Urinary bladder (tissue), 4 donors: Measurements from ENCODE around the gene LONRF3. TPM values are rescaled to one million over a fixed set of nuclear protein-coding genes. Genes with fewer than 3 reads are reported as not detected.

ENCODE experiments used
- DNase-seq: peaks from one replicate; pipeline ENCODE4 v3.0.0-alpha.2; 2015; ENCODE audit errors: extremely low spot score
- H3K27ac ChIP-seq: one replicate; pipeline ENCODE4 v1.5.1; 2013; ENCODE audit warnings: low read depth, mild to moderate bottlenecking, moderate library complexity
- H3K36me3 ChIP-seq: one replicate; pipeline ENCODE4 v1.6.1; 2013; ENCODE audit warnings: mild to moderate bottlenecking, moderate library complexity; ENCODE audit not compliant: insufficient read depth
- H3K4me1 ChIP-seq: one replicate; pipeline ENCODE4 v1.6.1; 2013; ENCODE audit warnings: mild to moderate bottlenecking, moderate library complexity; ENCODE audit not compliant: insufficient read depth
- H3K4me3 ChIP-seq: one replicate; pipeline ENCODE4 v1.5.1; 2013; ENCODE audit warnings: low read depth, low read length
- WGBS: extraction: QIAGEN DNeasy Blood & Tissue Kit; methylation state at CpG from one replicate; pipeline ENCODE4 v1.1.7; 2013; 5-methylcytosine and 5-hydroxymethylcytosine counted together
- polyA plus RNA-seq: library from polyadenylated mRNA; stranded (reverse); fragments of 200-250 nt; gene quantifications from one replicate; pipeline ENCODE4 v1.2.3, GENCODE V29; 2013
- total RNA-seq: library from RNA; depleted of rRNA; stranded (reverse); fragments of >200 nt; gene quantifications from one replicate; pipeline ENCODE4 v1.2.3, GENCODE V29; 2014
- donor health status: healthy with polysubstance abuse.
- donor health status: healthy.

The LONRF3 gene
- total and polyA plus RNA-seq, 2 donors: 3.4 to 7.4 TPM

DNA sequence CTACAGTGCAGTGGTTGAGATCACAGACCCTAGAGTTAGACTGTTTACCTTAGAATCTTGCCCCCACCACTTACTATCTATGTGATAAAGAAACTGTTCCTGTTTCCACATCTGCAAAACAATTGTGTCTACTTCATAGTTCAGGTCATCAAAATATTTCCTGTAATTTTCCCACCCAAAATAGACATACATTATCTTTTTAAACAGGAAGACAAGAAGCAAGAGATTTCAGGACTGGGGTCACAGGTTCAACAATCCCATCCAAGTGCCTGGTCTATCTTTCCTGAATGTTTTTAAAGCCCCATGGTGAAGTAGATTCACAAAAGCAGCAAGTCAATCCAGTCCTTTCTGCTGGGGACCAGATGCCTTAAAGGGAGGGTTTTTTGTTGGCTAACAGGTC is 56.6 kb downstream of the LONRF3 start:
- Histone ChIP-seq H3K27ac (no peak overlapping the region), H3K4me1 (no peaks in the 10 kb centered on the region), H3K4me3 (no peak overlapping the region), H3K36me3 (no peaks in the 10 kb centered on the region)
- no peak for DNase-seq

DNA sequence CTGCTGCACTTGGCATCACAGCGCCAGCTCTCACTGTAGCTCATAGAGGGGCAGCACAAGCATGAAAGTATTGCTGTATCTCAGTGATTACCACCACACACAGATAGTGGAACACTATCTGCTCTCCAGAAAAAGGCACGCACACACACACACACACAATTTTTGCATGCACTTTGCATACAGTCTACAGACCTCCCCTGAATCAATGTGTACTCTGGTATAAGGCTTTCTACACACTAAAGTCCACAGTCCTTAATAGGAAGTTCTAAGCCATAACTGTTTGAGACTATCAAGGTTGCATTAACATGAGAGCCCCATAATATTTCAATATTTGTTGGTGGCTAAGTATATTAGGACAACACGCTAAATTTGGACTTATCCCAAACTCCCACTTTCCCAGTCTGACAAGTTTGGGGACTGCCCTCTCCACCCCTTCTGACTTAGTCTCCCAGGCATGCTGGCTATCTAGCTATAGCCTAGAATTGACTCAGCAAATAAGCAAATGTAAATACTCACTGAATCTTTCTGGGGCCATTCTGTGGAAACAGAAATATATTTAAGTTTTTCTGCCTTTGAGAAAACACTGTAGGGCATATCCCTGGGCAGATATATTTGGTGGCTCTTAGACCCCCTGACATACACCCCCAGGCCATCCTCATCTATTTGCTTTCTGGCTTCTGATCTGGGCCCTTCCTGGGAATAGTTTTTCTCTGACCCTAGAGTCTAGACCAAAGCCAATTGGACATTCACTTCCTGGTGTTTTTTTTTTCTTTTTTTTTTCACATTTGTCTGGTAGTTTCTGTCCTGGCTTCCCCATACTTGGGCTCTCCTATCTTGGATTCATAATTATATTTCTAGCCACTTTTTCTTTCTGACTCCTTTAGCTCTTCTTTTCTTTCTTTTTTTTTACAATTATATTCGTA is 62.0 kb downstream of the LONRF3 start:
- no peak overlapping the region for H3K27ac ChIP-seq
- no peak for DNase-seq
- no peaks in the 10 kb centered on the region for H3K36me3 ChIP-seq
- H3K4me3 ChIP-seq: no peak overlapping the region
- H3K4me1 ChIP-seq: no peaks in the 10 kb centered on the region
- WGBS: 86% methylated on average over 4 of the region's 4 CpGs

DNA sequence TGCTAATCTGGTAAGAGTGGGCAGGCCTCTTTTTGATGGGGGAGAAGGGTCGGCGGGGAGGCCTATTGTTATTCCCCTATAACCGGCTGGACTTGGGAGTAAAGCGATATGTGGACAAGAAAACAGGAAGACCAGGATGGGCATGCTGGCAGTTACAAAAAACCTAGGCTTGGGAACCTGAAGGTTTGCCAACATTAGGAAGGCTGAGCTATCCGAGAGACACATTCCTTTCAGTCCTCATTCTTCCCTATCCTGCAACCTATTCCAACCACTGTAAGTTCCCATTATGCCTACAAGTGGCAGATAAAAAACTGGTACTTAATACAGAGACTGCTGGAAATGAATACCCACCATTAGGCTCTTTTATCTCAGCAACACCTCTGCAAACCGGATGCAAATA is 66.0 kb downstream of the LONRF3 start:
- H3K4me3 ChIP-seq: no peak overlapping the region
- 64% methylated on average over 6 of the region's 6 CpGs for WGBS
- no peaks in the 10 kb centered on the region for H3K36me3 ChIP-seq
- no peak overlapping the region for H3K27ac ChIP-seq
- no peaks in the 10 kb centered on the region for H3K4me1 ChIP-seq
- DNase-seq: no peak

GRCh38 chrX:119041175-119041574 is 66.8 kb downstream of the LONRF3 start:
- Histone ChIP-seq H3K4me3 (no peak overlapping the region), H3K27ac (no peak overlapping the region), H3K36me3 (no peaks in the 10 kb centered on the region), H3K4me1 (no peaks in the 10 kb centered on the region)
- 38% methylated on average over 4 of the region's 4 CpGs for WGBS
- DNase-seq: no peak

DNA sequence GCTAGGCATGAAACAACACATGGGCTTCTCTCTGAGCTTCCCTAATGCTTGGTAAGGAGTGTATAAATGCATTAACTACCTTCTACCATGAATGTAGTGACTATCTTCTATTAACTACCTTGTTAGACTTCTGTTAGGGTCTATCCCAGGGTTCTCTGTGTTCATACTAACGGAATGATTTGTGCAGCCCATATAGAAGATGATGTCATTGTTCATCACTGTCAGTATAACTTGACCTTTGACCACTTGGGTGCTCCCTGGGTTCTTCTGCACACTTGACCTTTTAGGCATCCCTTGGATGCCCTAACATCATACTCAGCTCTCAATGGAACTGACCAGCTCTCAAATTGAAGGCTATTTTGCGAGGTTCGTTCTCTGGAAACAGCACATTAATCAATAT is 67.6 kb downstream of the LONRF3 start:
- Histone ChIP-seq H3K36me3 (no peaks in the 10 kb centered on the region), H3K4me1 (no peaks in the 10 kb centered on the region), H3K27ac (no peak overlapping the region), H3K4me3 (no peak overlapping the region)
- DNase-seq: no peak
- WGBS: 92% methylated on average over 3 of the region's 3 CpGs

DNA sequence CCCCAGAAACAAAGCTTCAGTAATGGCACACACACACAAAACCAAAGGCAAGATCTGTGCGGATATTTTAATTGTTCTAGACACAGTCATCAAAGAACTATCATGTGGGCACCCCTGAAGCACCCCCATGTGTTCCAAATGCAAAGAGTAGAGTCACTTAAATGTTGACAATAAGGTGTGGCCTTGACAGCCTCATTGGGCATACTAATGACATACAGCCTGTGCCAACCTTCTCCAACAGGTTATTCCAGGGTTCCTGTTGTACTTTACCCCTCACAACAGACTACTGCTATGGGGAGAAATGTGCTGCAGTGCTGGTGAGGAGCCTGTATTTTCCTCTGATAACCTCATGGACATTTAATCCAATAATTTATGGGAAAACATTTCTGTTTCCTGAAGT is 68.6 kb downstream of the LONRF3 start:
- WGBS: 97% methylated on average over 1 of the region's 1 CpG
- Histone ChIP-seq H3K4me1 (no peaks in the 10 kb centered on the region), H3K36me3 (no peaks in the 10 kb centered on the region), H3K27ac (no peak overlapping the region), H3K4me3 (no peak overlapping the region)
- DNase-seq: no peak

DNA sequence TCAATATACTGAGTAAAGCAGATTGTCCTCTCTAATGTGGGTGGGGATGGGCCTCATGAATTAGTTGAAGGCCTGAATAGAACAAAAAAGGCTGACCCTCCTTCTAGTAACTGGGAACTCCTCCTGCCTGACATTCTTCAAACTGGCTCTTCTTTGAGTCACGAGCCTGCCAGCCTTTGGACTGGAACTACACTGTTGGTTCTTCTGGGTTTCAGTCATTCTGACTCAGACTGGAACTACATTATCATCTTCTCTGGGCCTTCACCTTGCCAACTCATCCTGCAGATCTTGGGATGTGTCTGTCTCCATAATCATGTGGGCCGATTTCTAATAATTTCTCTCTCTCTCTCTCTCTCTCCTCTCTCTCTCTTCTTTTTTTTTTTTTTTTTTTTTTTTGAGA is 71.5 kb downstream of the LONRF3 start:
- WGBS: 98% methylated on average over 2 of the region's 2 CpGs

GRCh38 chrX:119055687-119056086 is 81.3 kb downstream of the LONRF3 start:
- Histone ChIP-seq H3K4me3 (no peak overlapping the region), H3K36me3 (no peaks in the 10 kb centered on the region), H3K27ac (no peak overlapping the region), H3K4me1 (no peaks in the 10 kb centered on the region)
- DNase-seq: no peak
- WGBS: 25% methylated on average over 2 of the region's 2 CpGs

More for the DNA sequence above, 71.5 kb downstream of the LONRF3 start:
- Histone ChIP-seq H3K4me1 (no peaks in the 10 kb centered on the region), H3K36me3 (no peaks in the 10 kb centered on the region), H3K27ac (no peak overlapping the region), H3K4me3 (no peak overlapping the region)
- no peak for DNase-seq

DNA sequence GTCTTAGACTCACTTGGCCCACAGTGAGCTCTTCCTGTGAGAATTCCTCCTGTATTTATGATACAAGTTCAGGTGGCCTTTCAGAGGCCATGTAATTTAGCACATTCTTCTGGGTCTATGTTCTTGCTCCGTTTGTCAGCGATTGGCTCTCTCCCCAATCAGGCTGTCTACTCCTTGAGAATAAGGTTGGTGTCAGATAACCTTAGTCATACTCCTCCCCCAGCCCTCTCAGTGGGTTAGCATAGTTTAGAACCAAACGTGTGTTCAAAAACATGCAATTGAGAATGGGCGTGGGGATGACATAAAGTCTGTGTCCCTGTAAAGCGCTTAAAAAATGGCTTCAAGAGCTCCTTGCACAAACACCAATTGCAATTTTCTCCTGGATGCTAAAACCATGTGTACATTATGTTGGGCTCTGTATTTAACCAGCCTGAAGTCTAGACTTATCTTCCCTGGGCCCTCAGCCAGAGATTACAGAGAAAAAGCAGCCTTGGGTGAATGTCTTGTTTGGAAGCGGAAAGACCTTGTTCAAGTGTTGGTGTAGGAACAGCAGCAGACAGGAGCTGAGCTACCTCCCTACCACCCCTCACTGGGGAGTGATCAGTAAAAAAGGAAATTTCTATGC is 88.4 kb downstream of the LONRF3 start:
- Histone ChIP-seq H3K4me3 (no peak overlapping the region), H3K27ac (no peak overlapping the region), H3K4me1 (no peaks in the 10 kb centered on the region), H3K36me3 (no peaks in the 10 kb centered on the region)
- no peak for DNase-seq
- WGBS: 44% methylated on average over 6 of the region's 6 CpGs

GRCh38 chrX:119063428-119063827 is 89.0 kb downstream of the LONRF3 start:
- no peak for DNase-seq
- Histone ChIP-seq H3K27ac (no peak overlapping the region), H3K4me1 (no peaks in the 10 kb centered on the region), H3K4me3 (no peak overlapping the region), H3K36me3 (no peaks in the 10 kb centered on the region)
- WGBS: 98% methylated on average over 7 of the region's 7 CpGs

GRCh38 chrX:119067023-119067739 is 92.8 kb downstream of the LONRF3 start:
- H3K27ac ChIP-seq: no peak overlapping the region
- H3K36me3 ChIP-seq: no peaks in the 10 kb centered on the region
- no peak for DNase-seq
- H3K4me1 ChIP-seq: no peaks in the 10 kb centered on the region
- WGBS: 4% methylated on average over 7 of the region's 7 CpGs
- no peak overlapping the region for H3K4me3 ChIP-seq
